WTC11 (cell line): ENCODE results near the gene KRTAP5-2. TPM values are rescaled to one million over a fixed set of nuclear protein-coding genes. Genes with fewer than 3 reads are reported as not detected.

ENCODE experiments used
- ATAC-seq: fragments of 200-7000 bp; cut with Tn5 transposase; 2 replicates; pipeline ENCODE4 v1.10.0; 2021; ENCODE audit warnings: mild to moderate bottlenecking, moderate library complexity
- CTCF ChIA-PET: fragments of 300-600 bp; sonication (Branson Sonifier 250); formaldehyde crosslinking; loops from one replicate; lab custom pipeline; 2021; ENCODE audit warnings: antibody characterized with exemption; lab: Charles Lee
- POLR2A ChIA-PET: fragments of 350-600 bp; sonication (Branson Sonifier 250); formaldehyde crosslinking; loops from one replicate; lab custom pipeline; 2021; ENCODE audit warnings: antibody characterized with exemption; lab: Charles Lee
- DNase-seq: peaks from one replicate; pipeline ENCODE4 v3.0.0; 2021; ENCODE audit warnings: low spot score
- H3K27ac Mint-ChIP-seq: 2 replicates; pipeline ENCODE4 v1.8.0; 2021; ENCODE audit warnings: mixed read lengths
- H3K27me3 Mint-ChIP-seq: 2 replicates; pipeline ENCODE4 v1.8.0; 2021; ENCODE audit warnings: low read depth, mild to moderate bottlenecking, moderate library complexity, mixed read lengths
- H3K36me3 Mint-ChIP-seq: 2 replicates; pipeline ENCODE4 v1.8.0; 2021; ENCODE audit warnings: mixed read lengths
- H3K4me1 Mint-ChIP-seq: 2 replicates; pipeline ENCODE4 v1.8.0; 2022; ENCODE audit warnings: mixed read lengths
- H3K4me3 Mint-ChIP-seq: 2 replicates; pipeline ENCODE4 v1.8.0; 2021; ENCODE audit warnings: mild to moderate bottlenecking, moderate library complexity, mixed read lengths
- H3K9me3 Mint-ChIP-seq: 2 replicates; pipeline ENCODE4 v1.8.0; 2021; ENCODE audit warnings: mixed read lengths
- CREM ChIP-seq: sonication (generic); formaldehyde crosslinking; IDR thresholded peaks from 2 replicates; pipeline ENCODE4 v1.8.1; 2022; ENCODE audit warnings: mild to moderate bottlenecking, missing genetic modification reagents, moderate library complexity
- ETV6 ChIP-seq: sonication (generic); formaldehyde crosslinking; IDR thresholded peaks from 2 replicates; pipeline ENCODE4 v1.8.1; 2022; ENCODE audit warnings: mild to moderate bottlenecking, missing genetic modification reagents
- FOXJ3 ChIP-seq: sonication (generic); formaldehyde crosslinking; IDR thresholded peaks from 2 replicates; pipeline ENCODE4 v1.9.0; 2021; ENCODE audit warnings: missing genetic modification reagents, mild to moderate bottlenecking, borderline replicate concordance
- GABPB1 ChIP-seq: sonication (generic); formaldehyde crosslinking; IDR thresholded peaks from 2 replicates; pipeline ENCODE4 v1.8.1; 2023; ENCODE audit warnings: mild to moderate bottlenecking, missing genetic modification reagents
- GTF2I ChIP-seq: fragments of 250-450 bp; sonication (Bioruptor Pico); conservative IDR thresholded peaks from 2 replicates; pipeline ENCODE4 v1.4.0; 2021; ENCODE audit warnings: mild to moderate bottlenecking
- HMGA2 ChIP-seq: fragments of 250-450 bp; sonication (Bioruptor Pico); IDR thresholded peaks from 2 replicates; pipeline ENCODE4 v1.4.0; 2021; ENCODE audit warnings: mild to moderate bottlenecking, moderate library complexity
- IRF2 ChIP-seq: sonication (generic); formaldehyde crosslinking; IDR thresholded peaks from 2 replicates; pipeline ENCODE4 v1.8.0; 2022; ENCODE audit warnings: low read depth, missing genetic modification reagents, borderline replicate concordance
- JUN ChIP-seq: sonication (generic); formaldehyde crosslinking; IDR thresholded peaks from 2 replicates; pipeline ENCODE4 v1.8.0; 2023; ENCODE audit warnings: mild to moderate bottlenecking, missing genetic modification reagents
- NFATC4 ChIP-seq: fragments of 250-450 bp; sonication (Bioruptor Pico); IDR thresholded peaks from 2 replicates; pipeline ENCODE4 v1.9.0; 2021; ENCODE audit warnings: mild to moderate bottlenecking
- NFYB ChIP-seq: sonication (generic); formaldehyde crosslinking; conservative IDR thresholded peaks from 2 replicates; pipeline ENCODE4 v1.8.0; 2022; ENCODE audit warnings: low read depth, missing genetic modification reagents
- OVOL2 ChIP-seq: fragments of 250-450 bp; sonication (Bioruptor Pico); IDR thresholded peaks from 2 replicates; pipeline ENCODE4 v1.9.0; 2021; ENCODE audit warnings: mild to moderate bottlenecking, borderline replicate concordance
- RORB ChIP-seq: fragments of 250-450 bp; sonication (Bioruptor Pico); IDR thresholded peaks from 2 replicates; pipeline ENCODE4 v1.9.0; 2021; ENCODE audit warnings: mild to moderate bottlenecking
- SP1 ChIP-seq: sonication (generic); formaldehyde crosslinking; conservative IDR thresholded peaks from 2 replicates; pipeline ENCODE4 v1.8.1; 2022; ENCODE audit warnings: missing genetic modification reagents
- TEAD1 ChIP-seq: sonication (generic); formaldehyde crosslinking; IDR thresholded peaks from 2 replicates; pipeline ENCODE4 v1.8.0; 2022; ENCODE audit warnings: mild to moderate bottlenecking, missing genetic modification reagents
- ZNF416 ChIP-seq: fragments of 250-450 bp; sonication (Bioruptor Pico); IDR thresholded peaks from 2 replicates; pipeline ENCODE4 v1.9.0; 2021; ENCODE audit warnings: mild to moderate bottlenecking, inconsistent platforms
- total RNA-seq: library from RNA; stranded (reverse); gene quantifications from 3 replicates; pipeline ENCODE4 v1.2.3, GENCODE V29; 2021
- TF ChIP-seq, protein P1 (sequence below): fragments of 250-450 bp; sonication (Bioruptor Pico); IDR thresholded peaks from 2 replicates; pipeline ENCODE4 v1.9.0; 2021; ENCODE audit warnings: mild to moderate bottlenecking
- TF ChIP-seq, protein P2 (sequence below): sonication (generic); formaldehyde crosslinking; IDR thresholded peaks from 2 replicates; pipeline ENCODE4 v1.8.0; 2022; ENCODE audit warnings: mild to moderate bottlenecking, missing genetic modification reagents
- TF ChIP-seq, protein P3 (sequence below): sonication (generic); formaldehyde crosslinking; IDR thresholded peaks from 2 replicates; pipeline ENCODE4 v1.8.1; 2022; ENCODE audit warnings: mild to moderate bottlenecking, missing genetic modification reagents, moderate library complexity, borderline replicate concordance
- TF ChIP-seq, protein P4 (sequence below): fragments of 250-450 bp; sonication (Bioruptor Pico); conservative IDR thresholded peaks from 2 replicates; pipeline ENCODE4 v1.9.0; 2021; ENCODE audit warnings: mild to moderate bottlenecking
- TF ChIP-seq, protein P5 (sequence below): fragments of 250-450 bp; sonication (Bioruptor Pico); IDR thresholded peaks from 2 replicates; pipeline ENCODE4 v1.9.0; 2021; ENCODE audit warnings: mild to moderate bottlenecking

The KRTAP5-2 gene
- total RNA-seq, 1 experiment from 2014 or later: not detected

DNA sequence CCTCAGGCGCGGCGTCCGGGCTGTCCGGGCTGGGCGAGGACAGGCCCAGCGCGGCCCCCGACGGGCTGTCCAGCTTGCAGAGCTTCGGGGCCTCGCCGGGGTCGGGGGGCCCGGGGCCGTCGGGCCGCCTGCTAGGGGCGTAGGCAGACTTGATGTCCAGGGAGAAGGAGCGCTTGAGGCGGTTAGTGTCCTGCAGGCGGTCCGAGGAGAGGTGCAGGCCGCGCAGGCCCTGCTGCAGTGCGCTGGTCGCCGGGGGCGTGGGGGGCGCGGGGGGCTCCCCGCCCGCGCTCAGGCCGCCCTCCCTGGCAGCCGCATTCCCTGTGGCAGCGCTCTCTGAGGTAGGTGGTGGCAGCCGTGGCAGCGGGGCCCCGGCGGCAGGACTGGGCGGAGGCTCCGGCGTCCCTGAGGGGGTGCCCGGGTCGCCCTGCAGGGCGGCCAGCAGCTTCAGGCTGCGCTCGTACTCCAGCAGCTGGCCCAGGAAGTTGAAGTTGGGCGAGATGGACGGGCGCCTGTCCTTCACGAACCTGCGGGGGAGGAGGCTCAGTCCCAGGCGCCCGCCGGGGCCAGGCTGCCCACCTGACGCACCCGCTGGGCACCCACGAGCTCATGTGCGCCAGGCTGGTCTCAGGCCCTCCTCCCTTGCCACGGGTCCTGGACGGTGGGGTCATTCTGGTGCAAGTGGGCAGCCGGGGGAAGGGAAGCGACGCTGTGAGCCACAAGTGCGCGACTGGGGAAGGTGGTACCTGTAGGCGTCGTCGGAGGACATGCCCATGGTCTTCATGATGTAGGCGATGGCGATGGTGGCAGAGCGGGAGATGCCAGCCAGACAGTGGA, 40.8 kb downstream of the KRTAP5-2 start:
- no peak for ATAC-seq
- Mint-ChIP-seq H3K9me3 (no peaks in the 10 kb centered on the region), H3K27ac (no peak overlapping the region), H3K4me3 (no peak overlapping the region), H3K27me3 (peaks cover 76% of the 10 kb centered on the region), H3K36me3 (no peaks in the 10 kb centered on the region), H3K4me1 (peaks cover 24% of the 10 kb centered on the region)
- CTCF ChIA-PET: interaction anchor here (0.6 to 9.0 kb wide), 10 partner anchors 8 to 168 kb away, joined by 3 to 167 read pairs (median 8); partner anchors contain the start of genes BRSK2 and DUSP8
- POLR2A ChIA-PET: interaction anchor here (1.3 to 3.2 kb wide), 2 partner anchors 9 to 17 kb away, joined by 4 to 16 read pairs; no protein-coding TSS in a partner anchor
- no peak for DNase-seq
- TF ChIP-seq SP1 (CRISPR knock-in tag) (no peak), IRF2 (CRISPR knock-in tag) (no peak), TEAD1 (no peak), CREM (CRISPR knock-in tag) (no peak), NFATC4 (CRISPR knock-in tag) (no peak), NFYB (no peak), GABPB1 (CRISPR knock-in tag) (no peak), OVOL2 (no peak)
- TF ChIP-seq, protein P1, sequence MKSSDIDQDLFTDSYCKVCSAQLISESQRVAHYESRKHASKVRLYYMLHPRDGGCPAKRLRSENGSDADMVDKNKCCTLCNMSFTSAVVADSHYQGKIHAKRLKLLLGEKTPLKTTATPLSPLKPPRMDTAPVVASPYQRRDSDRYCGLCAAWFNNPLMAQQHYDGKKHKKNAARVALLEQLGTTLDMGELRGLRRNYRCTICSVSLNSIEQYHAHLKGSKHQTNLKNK (CRISPR knock-in tag): no peak

DNA sequence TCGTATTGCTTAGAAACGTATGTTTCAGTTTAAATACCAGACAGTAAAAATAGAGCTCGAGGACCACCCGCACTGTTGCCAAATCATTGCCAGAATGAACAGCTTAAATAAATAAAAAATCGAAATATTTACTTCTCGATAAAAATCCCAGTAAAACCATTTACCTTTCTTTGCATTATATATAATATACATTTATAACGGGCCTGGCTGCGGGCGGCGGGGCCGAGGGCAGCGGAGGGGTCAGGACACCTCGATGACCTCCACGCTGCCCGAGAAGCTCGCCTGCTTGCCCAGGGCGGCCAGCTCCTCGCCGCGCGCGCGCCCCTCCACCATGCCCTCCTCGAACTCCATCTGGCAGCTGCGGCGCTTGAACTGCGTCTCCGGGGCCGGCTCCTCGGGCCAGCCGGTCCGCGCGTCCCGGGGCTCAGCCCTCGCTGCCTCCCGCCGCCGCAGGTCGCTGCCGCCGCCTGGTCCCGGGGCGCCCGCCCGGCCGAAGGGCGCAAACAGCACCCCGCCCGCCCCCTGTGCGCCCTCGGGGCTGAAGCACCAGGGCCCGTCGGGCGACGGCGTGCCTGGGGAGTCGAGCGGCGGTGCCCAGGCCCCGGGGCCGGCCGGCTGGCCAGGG, 41.7 kb downstream of the KRTAP5-2 start:
- H3K27me3 Mint-ChIP-seq: peaks cover 78% of the 10 kb centered on the region
- TF ChIP-seq, protein P2, sequence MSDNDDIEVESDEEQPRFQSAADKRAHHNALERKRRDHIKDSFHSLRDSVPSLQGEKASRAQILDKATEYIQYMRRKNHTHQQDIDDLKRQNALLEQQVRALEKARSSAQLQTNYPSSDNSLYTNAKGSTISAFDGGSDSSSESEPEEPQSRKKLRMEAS (CRISPR knock-in tag): no peak
- H3K9me3 Mint-ChIP-seq: no peaks in the 10 kb centered on the region
- H3K27ac Mint-ChIP-seq: no peak overlapping the region
- ATAC-seq (peak; percentile 6; the same call in 1 of the 2 replicates), DNase-seq (no peak)
- peak overlapping the region; percentile 43 for H3K4me3 Mint-ChIP-seq
- H3K4me1 Mint-ChIP-seq: peaks cover 24% of the 10 kb centered on the region
- POLR2A ChIA-PET: interaction anchor here (1.0 kb wide), 1 partner anchor 10 kb away, joined by 4 read pairs; no protein-coding TSS in a partner anchor
- H3K36me3 Mint-ChIP-seq: no peaks in the 10 kb centered on the region
- CTCF ChIA-PET: interaction anchor here (1.0 to 9.0 kb wide), 7 partner anchors 9 to 103 kb away, joined by 3 to 167 read pairs (median 8); no protein-coding TSS in a partner anchor

DNA sequence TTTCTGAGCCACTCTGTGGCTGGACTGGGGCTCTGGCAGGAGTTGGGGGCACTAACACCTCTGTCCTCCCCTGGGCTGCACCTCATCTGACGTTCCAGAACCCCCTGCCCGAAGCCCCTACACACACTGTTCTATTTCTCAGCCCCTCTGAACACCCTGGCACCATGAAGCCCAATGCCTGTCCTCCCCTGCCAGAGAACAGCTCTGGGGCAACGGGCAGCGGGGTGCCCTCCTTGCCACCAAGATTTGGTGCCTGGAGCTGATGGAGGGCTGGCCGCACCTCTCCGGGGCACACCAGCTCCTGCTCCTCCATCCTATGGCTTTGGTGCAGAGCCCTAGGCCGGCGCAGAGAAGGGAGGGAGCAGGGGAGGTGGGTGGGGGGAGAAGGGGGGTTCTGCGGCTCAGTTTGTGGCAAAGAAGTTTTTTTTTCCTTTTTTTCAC, 42.4 kb downstream of the KRTAP5-2 start:
- TF ChIP-seq, protein P3, sequence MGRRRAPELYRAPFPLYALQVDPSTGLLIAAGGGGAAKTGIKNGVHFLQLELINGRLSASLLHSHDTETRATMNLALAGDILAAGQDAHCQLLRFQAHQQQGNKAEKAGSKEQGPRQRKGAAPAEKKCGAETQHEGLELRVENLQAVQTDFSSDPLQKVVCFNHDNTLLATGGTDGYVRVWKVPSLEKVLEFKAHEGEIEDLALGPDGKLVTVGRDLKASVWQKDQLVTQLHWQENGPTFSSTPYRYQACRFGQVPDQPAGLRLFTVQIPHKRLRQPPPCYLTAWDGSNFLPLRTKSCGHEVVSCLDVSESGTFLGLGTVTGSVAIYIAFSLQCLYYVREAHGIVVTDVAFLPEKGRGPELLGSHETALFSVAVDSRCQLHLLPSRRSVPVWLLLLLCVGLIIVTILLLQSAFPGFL (CRISPR knock-in tag): no peak
- TF ChIP-seq JUN: no peak
- no peak for TF ChIP-seq FOXJ3 (CRISPR knock-in tag)
- TF ChIP-seq, protein P4, sequence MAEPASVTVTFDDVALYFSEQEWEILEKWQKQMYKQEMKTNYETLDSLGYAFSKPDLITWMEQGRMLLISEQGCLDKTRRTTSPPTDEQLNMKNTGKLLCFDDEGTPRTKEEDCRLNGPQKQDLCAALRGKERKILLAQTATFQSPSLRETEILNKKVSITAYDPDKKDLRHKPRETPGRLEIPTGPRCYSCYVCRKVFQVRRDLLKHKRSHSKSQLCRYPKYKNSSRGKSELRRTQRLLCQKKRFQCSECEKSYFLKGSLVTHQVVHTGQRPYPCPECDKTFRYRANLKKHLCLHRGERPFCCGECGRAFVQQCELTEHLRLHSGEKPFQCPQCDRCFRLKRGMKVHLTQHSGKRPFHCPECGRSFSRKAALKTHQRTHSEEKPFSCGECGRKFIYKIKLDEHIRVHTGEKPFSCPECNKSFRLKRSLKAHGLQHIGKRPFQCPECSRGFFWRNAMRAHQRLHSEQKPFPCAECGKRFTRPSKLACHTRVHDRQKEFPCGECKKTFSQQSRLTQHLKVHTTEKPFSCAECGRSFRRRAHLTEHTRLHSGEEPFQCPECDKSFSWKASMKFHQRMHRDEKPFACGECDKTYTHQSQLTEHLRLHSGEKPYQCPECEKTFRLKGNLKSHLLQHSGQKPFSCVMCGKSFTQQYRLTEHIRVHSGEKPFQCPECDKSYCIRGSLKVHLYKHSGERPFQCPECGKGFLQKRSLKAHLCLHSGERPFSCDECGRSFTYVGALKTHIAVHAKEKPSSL: no peak
- TF ChIP-seq GTF2I (CRISPR knock-in tag): no peak
- TF ChIP-seq, protein P5, sequence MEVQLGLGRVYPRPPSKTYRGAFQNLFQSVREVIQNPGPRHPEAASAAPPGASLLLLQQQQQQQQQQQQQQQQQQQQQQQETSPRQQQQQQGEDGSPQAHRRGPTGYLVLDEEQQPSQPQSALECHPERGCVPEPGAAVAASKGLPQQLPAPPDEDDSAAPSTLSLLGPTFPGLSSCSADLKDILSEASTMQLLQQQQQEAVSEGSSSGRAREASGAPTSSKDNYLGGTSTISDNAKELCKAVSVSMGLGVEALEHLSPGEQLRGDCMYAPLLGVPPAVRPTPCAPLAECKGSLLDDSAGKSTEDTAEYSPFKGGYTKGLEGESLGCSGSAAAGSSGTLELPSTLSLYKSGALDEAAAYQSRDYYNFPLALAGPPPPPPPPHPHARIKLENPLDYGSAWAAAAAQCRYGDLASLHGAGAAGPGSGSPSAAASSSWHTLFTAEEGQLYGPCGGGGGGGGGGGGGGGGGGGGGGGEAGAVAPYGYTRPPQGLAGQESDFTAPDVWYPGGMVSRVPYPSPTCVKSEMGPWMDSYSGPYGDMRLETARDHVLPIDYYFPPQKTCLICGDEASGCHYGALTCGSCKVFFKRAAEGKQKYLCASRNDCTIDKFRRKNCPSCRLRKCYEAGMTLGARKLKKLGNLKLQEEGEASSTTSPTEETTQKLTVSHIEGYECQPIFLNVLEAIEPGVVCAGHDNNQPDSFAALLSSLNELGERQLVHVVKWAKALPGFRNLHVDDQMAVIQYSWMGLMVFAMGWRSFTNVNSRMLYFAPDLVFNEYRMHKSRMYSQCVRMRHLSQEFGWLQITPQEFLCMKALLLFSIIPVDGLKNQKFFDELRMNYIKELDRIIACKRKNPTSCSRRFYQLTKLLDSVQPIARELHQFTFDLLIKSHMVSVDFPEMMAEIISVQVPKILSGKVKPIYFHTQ: no peak
- no peak for TF ChIP-seq ETV6 (CRISPR knock-in tag)
- TF ChIP-seq HMGA2: no peak
- TF ChIP-seq ZNF416 (CRISPR knock-in tag): no peak
- no peak for TF ChIP-seq RORB (CRISPR knock-in tag)
- TF ChIP-seq, all 79 proteins: peak for 0
- Mint-ChIP-seq H3K36me3 (no peaks in the 10 kb centered on the region), H3K9me3 (no peaks in the 10 kb centered on the region), H3K27ac (no peak overlapping the region), H3K4me1 (peaks cover 24% of the 10 kb centered on the region), H3K27me3 (peaks cover 78% of the 10 kb centered on the region), H3K4me3 (no peak overlapping the region)
- POLR2A ChIA-PET: interaction anchor here (1.0 kb wide), 1 partner anchor 10 kb away, joined by 4 read pairs; no protein-coding TSS in a partner anchor
- ATAC-seq (no peak), DNase-seq (no peak)
- CTCF ChIA-PET: interaction anchor here (0.6 to 9.0 kb wide), 10 partner anchors 9 to 102 kb away, joined by 3 to 167 read pairs (median 6); no protein-coding TSS in a partner anchor
